GM12878 (cell line): ENCODE data around the gene ITPR3. TPM values are rescaled to one million over a fixed set of nuclear protein-coding genes. Genes with fewer than 3 reads are reported as not detected.

Experiments
- ATAC-seq: fragments of 200-7000 bp; cut with Tn5 transposase; 3 replicates; pipeline ENCODE4 v1.9.1; 2020; ENCODE audit warnings: mild to moderate bottlenecking, moderate library complexity
- BruUV-seq: library from RNA; stranded (reverse); fragments of 400-500 nt; replicated peaks from 2 replicates; lab custom pipeline; 2021; lab: Mats Ljungman, UMichigan
- CTCF ChIA-PET: fragments of 300-600 bp; sonication (Branson Sonifier 250); formaldehyde crosslinking; extraction: SDS; loops from one replicate; lab custom pipeline; 2021; ENCODE audit warnings: inconsistent platforms; lab: Yijun Ruan, JAX
- POLR2A ChIA-PET: fragments of 350-600 bp; formaldehyde crosslinking; extraction: SDS; loops from one replicate; lab custom pipeline; 2021; ENCODE audit warnings: inconsistent platforms; lab: Charles Lee
- RAD21 ChIA-PET: fragments of 300-600 bp; sonication (Branson Sonifier 250); formaldehyde crosslinking; loops from one replicate; lab custom pipeline; 2023; ENCODE audit warnings: antibody characterized with exemption; ENCODE audit not compliant: unreplicated experiment; lab: Charles Lee
- SMC1A ChIA-PET: fragments of 300-600 bp; sonication (Branson Sonifier 250); formaldehyde crosslinking; loops from one replicate; lab custom pipeline; 2023; ENCODE audit not compliant: unreplicated experiment, uncharacterized antibody; lab: Charles Lee
- DNase-seq: peaks from one replicate; pipeline ENCODE4 v3.0.0-alpha.2; 2011; ENCODE audit warnings: low read depth, low spot score
- FAIRE-seq: peaks from 3 replicates; lab custom pipeline; 2011; peaks lifted over from hg19 to GRCh38; lab: Jason Lieb, UNC
- H2AFZ ChIP-seq: 2 replicates; pipeline ENCODE4 v1.6.0; 2011; ENCODE audit warnings: low read depth, low read length, control low read depth; ENCODE audit not compliant: control insufficient read depth
- H3K27ac ChIP-seq: 2 replicates; pipeline ENCODE4 v1.5.1; 2011; ENCODE audit warnings: control low read depth; ENCODE audit not compliant: control insufficient read depth, insufficient read depth
- H3K27me3 ChIP-seq, 2 experiments: replicated peaks in 1 of 2; 2 replicates each; pipeline versions ENCODE4 v1.6.0 to v1.6.1; 2011; ENCODE audit warnings: low read length in 1 of 2; ENCODE audit not compliant: control insufficient read depth in 2 of 2, insufficient read depth in 2 of 2
- H3K36me3 ChIP-seq, 2 experiments: 2 replicates each; pipeline ENCODE4 v1.5.1; 2011; ENCODE audit warnings: low read length in 1 of 2; ENCODE audit not compliant: control insufficient read depth in 2 of 2, insufficient read depth in 2 of 2
- H3K4me1 ChIP-seq: 2 replicates; pipeline ENCODE4 v1.6.1; 2011; ENCODE audit warnings: mild to moderate bottlenecking, low read length, moderate library complexity, mixed read lengths; ENCODE audit not compliant: control insufficient read depth, insufficient read depth
- H3K4me2 ChIP-seq: 2 replicates; pipeline ENCODE4 v1.6.0; 2011; ENCODE audit warnings: control low read depth; ENCODE audit not compliant: control insufficient read depth, insufficient read depth
- H3K4me3 ChIP-seq: fragments of 200-600 bp; sonication (generic); 2 replicates; pipeline ENCODE4 v1.5.1; 2016
- H3K79me2 ChIP-seq: 2 replicates; pipeline ENCODE4 v1.6.0; 2011; ENCODE audit warnings: low read length; ENCODE audit not compliant: control insufficient read depth, insufficient read depth
- H3K9ac ChIP-seq: 2 replicates; pipeline ENCODE4 v1.8.0; 2011; ENCODE audit warnings: low read length, control low read depth, mixed read lengths; ENCODE audit not compliant: control insufficient read depth, insufficient read depth
- H3K9me3 ChIP-seq: replicated peaks from 3 replicates; pipeline ENCODE4 v1.5.1; 2011; ENCODE audit warnings: mild to moderate bottlenecking, low read length; ENCODE audit not compliant: control insufficient read depth, insufficient read depth
- H4K20me1 ChIP-seq: 2 replicates; pipeline ENCODE4 v1.6.0; 2011; ENCODE audit not compliant: control insufficient read depth, insufficient read depth
- BRCA1 ChIP-seq: IDR thresholded peaks from 2 replicates; pipeline ENCODE4 v1.6.1; 2011; ENCODE audit warnings: low read depth, low read length, improper control_type of control experiment
- FOS ChIP-seq: IDR thresholded peaks from 3 replicates; pipeline ENCODE4 v1.6.1; 2011; ENCODE audit warnings: borderline replicate concordance; ENCODE audit not compliant: insufficient read length; ENCODE audit errors: extremely low read depth
- FOXM1 ChIP-seq: IDR thresholded peaks from 2 replicates; pipeline ENCODE4 v1.6.1; 2012; ENCODE audit warnings: low read depth, mild to moderate bottlenecking, inconsistent platforms, low read length, moderate library complexity
- GABPA ChIP-seq: IDR thresholded peaks from 2 replicates; pipeline ENCODE4 v1.6.1; 2014; ENCODE audit warnings: antibody characterized with exemption, low read depth, mild to moderate bottlenecking, inconsistent platforms
- HDAC2 ChIP-seq: fragments of 200-600 bp; sonication (generic); IDR thresholded peaks from 2 replicates; pipeline ENCODE4 v1.6.1; 2017
- HDGF ChIP-seq: fragments of 450-650 bp; IDR thresholded peaks from 2 replicates; pipeline ENCODE4 v1.6.1; 2016; ENCODE audit warnings: antibody characterized with exemption
- IRF4 ChIP-seq: IDR thresholded peaks from 2 replicates; pipeline ENCODE4 v1.6.1; 2011; ENCODE audit warnings: low read depth, low read length
- KAT2A ChIP-seq: conservative IDR thresholded peaks from 2 replicates; pipeline ENCODE4 v1.6.1; 2011; ENCODE audit warnings: low read depth, low read length; ENCODE audit not compliant: control insufficient read depth
- NFIC ChIP-seq: IDR thresholded peaks from 2 replicates; pipeline ENCODE4 v1.6.1; 2012; ENCODE audit warnings: low read depth, mild to moderate bottlenecking, inconsistent platforms, low read length, moderate library complexity
- NFYA ChIP-seq: IDR thresholded peaks from 2 replicates; pipeline ENCODE4 v1.6.1; 2011; ENCODE audit warnings: low read depth, mild to moderate bottlenecking, low read length, improper control_type of control experiment, borderline replicate concordance
- NR2C2 ChIP-seq: IDR thresholded peaks from 2 replicates; pipeline ENCODE4 v1.6.1; 2011; ENCODE audit warnings: borderline replicate concordance, low read depth; ENCODE audit not compliant: control insufficient read depth, insufficient read length
- POLR2AphosphoS5 ChIP-seq: IDR thresholded peaks from 2 replicates; pipeline ENCODE4 v1.6.1; 2011; ENCODE audit warnings: mild to moderate bottlenecking, low read length, inconsistent platforms
- RAD21 ChIP-seq: IDR thresholded peaks from 2 replicates; pipeline ENCODE4 v1.6.1; 2011; ENCODE audit warnings: mild to moderate bottlenecking, low read depth, low read length, moderate library complexity; ENCODE audit not compliant: insufficient read depth
- RCOR1 ChIP-seq: conservative IDR thresholded peaks from 2 replicates; pipeline ENCODE4 v1.6.1; 2012; ENCODE audit warnings: low read depth, low read length, improper control_type of control experiment
- RELA ChIP-seq: fragments of 450-650 bp; IDR thresholded peaks from 2 replicates; pipeline ENCODE4 v1.8.0; 2014; ENCODE audit warnings: borderline replicate concordance; ENCODE audit not compliant: partially characterized antibody
- RFX5 ChIP-seq: IDR thresholded peaks from 2 replicates; pipeline ENCODE4 v1.6.1; 2011; ENCODE audit warnings: low read depth, low read length, improper control_type of control experiment
- SREBF1 ChIP-seq: IDR thresholded peaks from 2 replicates; pipeline ENCODE4 v1.6.1; 2012; ENCODE audit warnings: mild to moderate bottlenecking, low read length
- TCF7 ChIP-seq: IDR thresholded peaks from 2 replicates; pipeline ENCODE4 v1.6.1; 2014; ENCODE audit warnings: antibody characterized with exemption, borderline replicate concordance
- ZSCAN29 ChIP-seq: fragments of 450-650 bp; IDR thresholded peaks from 2 replicates; pipeline ENCODE4 v1.6.1; 2017; ENCODE audit warnings: mild to moderate bottlenecking, moderate library complexity
- WGBS: methylation state at CpG from one replicate; pipeline ENCODE4 v1.1.6; 2016; ENCODE audit warnings: low lambda C conversion rate; ENCODE audit not compliant: insufficient replicate concordance, insufficient coverage; ENCODE audit errors: missing lambda C conversion rate; 5-methylcytosine and 5-hydroxymethylcytosine counted together
- in situ Hi-C: fragments of 300-500 bp; cut with MboI; formaldehyde crosslinking; loops from 9 replicates; pipeline ENCODE4 v1.14.3; 2018; ENCODE audit warnings: mixed read lengths
- intact Hi-C: fragments of 100-400 bp; cut with micrococcal nuclease; formaldehyde crosslinking; loops from one replicate; pipeline ENCODE4 v1.14.2; 2022; ENCODE audit not compliant: unreplicated experiment
- polyA plus RNA-seq, 11 experiments: library from polyadenylated mRNA; depleted of rRNA in 4 of 11; unstranded in 6 of 11; stranded (reverse) in 5 of 11; fragments of >200 nt; fragmentation: Nextera tagmentation in 4 of 11; fragmentation: Illumina TruSeq in 1 of 11; extraction: Ambion mirVana in 4 of 11; extraction: Trizol in 1 of 11; gene quantifications; 1 replicate in 1 of 11; 2 replicates in 10 of 11; pipeline versions ENCODE4 v1.2.1 to v1.2.3, GENCODE V29; 2011 to 2016; ENCODE audit warnings: inconsistent platforms in 2 of 11, missing spikeins in 2 of 11, low read depth in 1 of 11
- total RNA-seq, 4 experiments: library from RNA; depleted of rRNA in 3 of 4; stranded (reverse); fragments of >200 nt in 3 of 4; fragmentation: Illumina TruSeq in 1 of 4; extraction: Trizol in 1 of 4; gene quantifications; 2 replicates each; pipeline versions ENCODE4 v1.2.1 to v1.2.3, GENCODE V29; 2013 to 2021
- TF ChIP-seq, protein P1 (sequence below): fragments of 450-650 bp; IDR thresholded peaks from 2 replicates; pipeline ENCODE4 v1.6.1; 2018; ENCODE audit warnings: borderline replicate concordance, mild to moderate bottlenecking; ENCODE audit not compliant: partially characterized antibody
- TF ChIP-seq, protein P2 (sequence below): IDR thresholded peaks from 2 replicates; pipeline ENCODE4 v1.6.1; 2012; ENCODE audit warnings: low read length, inconsistent platforms

The ITPR3 gene
- total and polyA plus RNA-seq, 10 of the 15 experiments (the other 5 are each of a cell fraction or from before 2014, with no cell fraction given): 0.32 to 34.0 (median 11.9) TPM

DNA sequence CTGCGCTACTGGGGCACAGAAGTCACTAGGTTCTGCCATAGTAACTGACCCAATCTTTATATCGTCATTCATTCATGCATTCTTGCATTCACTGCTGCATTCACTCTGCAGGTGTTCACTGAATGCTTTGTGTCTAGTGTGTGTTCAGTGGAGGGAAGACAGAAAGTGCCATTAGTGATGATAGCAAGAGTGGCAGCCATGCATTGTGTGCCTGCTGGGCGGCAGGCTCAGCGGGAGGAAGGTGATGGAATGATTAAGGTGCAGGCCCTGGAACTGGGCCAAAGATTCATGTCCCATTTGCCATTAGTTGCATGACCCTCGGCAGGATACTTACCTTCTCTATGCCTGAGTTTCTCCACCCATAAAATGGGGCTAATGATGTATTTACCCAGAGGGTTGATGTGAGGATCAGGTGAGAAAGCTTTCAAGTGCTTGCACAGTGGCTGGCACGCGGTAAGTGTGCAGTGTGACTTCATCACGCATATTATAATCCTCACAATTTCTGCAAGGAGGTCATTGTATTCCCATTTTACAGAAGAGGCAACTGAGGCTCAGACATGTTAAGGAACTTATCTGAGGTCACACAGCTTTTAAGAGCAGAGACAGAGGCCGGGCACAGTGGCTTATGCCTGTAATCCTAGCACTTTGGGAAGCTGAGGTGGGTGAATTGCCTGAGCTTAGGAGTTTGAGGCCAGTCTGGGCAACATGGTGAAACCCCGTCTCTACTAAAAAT, 40.1 kb downstream of the ITPR3 start (continued):
- no peak for TF ChIP-seq RELA
- TF ChIP-seq HDAC2: no peak
- TF ChIP-seq RAD21: no peak
- no peak for TF ChIP-seq ZSCAN29
- TF ChIP-seq NFYA: no peak
- no peak for TF ChIP-seq GABPA
- TF ChIP-seq RCOR1: no peak
- TF ChIP-seq, all 136 proteins: peak for 0

DNA sequence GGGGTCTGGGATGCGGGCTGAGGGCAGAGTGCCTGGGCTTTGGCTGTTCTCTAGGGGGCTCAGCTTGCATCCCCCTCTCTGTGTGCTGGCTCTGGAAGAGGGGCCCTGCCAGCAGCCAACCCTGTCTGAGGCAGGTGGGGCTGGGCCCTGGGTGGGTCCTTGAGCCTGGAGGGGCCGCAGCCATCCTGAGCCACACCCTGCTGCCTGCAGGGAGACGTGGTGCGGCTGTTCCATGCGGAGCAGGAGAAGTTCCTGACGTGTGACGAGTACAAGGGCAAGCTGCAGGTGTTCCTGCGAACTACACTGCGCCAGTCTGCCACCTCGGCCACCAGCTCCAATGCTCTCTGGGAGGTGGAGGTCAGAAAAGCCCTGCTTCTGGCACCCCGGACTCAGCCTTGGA, 41.2 kb downstream of the ITPR3 start:
- ChIA-PET POLR2A (no interaction called here), SMC1A (no interaction called here), CTCF (no interaction called here), RAD21 (no interaction called here)
- Histone ChIP-seq H3K36me3 (peaks cover 8 to 30% of the 10 kb centered on the region in 2 experiments; a peak in 3 of 4 replicates), H3K79me2 (no peaks in the 10 kb centered on the region), H2AFZ (no peak overlapping the region), H3K27me3 (no peaks in the 10 kb centered on the region), H3K4me3 (no peak overlapping the region), H3K27ac (no peak overlapping the region), H3K9ac (no peak overlapping the region), H3K4me2 (no peak overlapping the region), H3K4me1 (no peaks in the 10 kb centered on the region), H4K20me1 (no peaks in the 10 kb centered on the region), H3K9me3 (no peaks in the 10 kb centered on the region)
- FAIRE-seq: no peak
- 98% methylated on average over 10 of the region's 11 CpGs for WGBS
- in situ Hi-C loops: no loop called here
- no peak for ATAC-seq
- intact Hi-C loops: no loop called here
- no peak for DNase-seq
- no TSS peak for BruUV-seq
- TF ChIP-seq HDGF (no peak), FOXM1 (no peak), TCF7 (no peak), RFX5 (no peak), NR2C2 (no peak), SREBF1 (no peak), POLR2AphosphoS5 (no peak), BRCA1 (no peak), IRF4 (no peak), NFIC (no peak), FOS (no peak), KAT2A (no peak)
- TF ChIP-seq, protein P1, sequence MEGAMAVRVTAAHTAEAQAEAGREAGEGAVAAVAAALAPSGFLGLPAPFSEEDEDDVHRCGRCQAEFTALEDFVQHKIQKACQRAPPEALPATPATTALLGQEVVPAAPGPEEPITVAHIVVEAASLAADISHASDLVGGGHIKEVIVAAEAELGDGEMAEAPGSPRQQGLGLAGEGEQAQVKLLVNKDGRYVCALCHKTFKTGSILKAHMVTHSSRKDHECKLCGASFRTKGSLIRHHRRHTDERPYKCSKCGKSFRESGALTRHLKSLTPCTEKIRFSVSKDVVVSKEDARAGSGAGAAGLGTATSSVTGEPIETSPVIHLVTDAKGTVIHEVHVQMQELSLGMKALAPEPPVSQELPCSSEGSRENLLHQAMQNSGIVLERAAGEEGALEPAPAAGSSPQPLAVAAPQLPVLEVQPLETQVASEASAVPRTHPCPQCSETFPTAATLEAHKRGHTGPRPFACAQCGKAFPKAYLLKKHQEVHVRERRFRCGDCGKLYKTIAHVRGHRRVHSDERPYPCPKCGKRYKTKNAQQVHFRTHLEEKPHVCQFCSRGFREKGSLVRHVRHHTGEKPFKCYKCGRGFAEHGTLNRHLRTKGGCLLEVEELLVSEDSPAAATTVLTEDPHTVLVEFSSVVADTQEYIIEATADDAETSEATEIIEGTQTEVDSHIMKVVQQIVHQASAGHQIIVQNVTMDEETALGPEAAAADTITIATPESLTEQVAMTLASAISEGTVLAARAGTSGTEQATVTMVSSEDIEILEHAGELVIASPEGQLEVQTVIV: no peak
- TF ChIP-seq, protein P2, sequence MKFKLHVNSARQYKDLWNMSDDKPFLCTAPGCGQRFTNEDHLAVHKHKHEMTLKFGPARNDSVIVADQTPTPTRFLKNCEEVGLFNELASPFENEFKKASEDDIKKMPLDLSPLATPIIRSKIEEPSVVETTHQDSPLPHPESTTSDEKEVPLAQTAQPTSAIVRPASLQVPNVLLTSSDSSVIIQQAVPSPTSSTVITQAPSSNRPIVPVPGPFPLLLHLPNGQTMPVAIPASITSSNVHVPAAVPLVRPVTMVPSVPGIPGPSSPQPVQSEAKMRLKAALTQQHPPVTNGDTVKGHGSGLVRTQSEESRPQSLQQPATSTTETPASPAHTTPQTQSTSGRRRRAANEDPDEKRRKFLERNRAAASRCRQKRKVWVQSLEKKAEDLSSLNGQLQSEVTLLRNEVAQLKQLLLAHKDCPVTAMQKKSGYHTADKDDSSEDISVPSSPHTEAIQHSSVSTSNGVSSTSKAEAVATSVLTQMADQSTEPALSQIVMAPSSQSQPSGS: no peak
